GM15510 (cell line): ENCODE data around the gene IL36RN.

Source experiments
- POLR2A ChIP-seq: IDR thresholded peaks from 3 replicates; pipeline ENCODE4 v1.6.1; 2011; ENCODE audit warnings: borderline replicate concordance; ENCODE audit not compliant: insufficient read length; ENCODE audit errors: extremely low read depth

IL36RN gene

GRCh38 chr2:113078350-113078839 is 19.4 kb downstream of the IL36RN start:
- no peak for TF ChIP-seq POLR2A

- no peak for TF ChIP-seq POLR2A
Observed at GRCh38 chr2:113079131-113079530, 20.1 kb downstream of the IL36RN start.

GRCh38 chr2:113080134-113080533 is 21.1 kb downstream of the IL36RN start:
- no peak for TF ChIP-seq POLR2A

GRCh38 chr2:113081488-113082210 is 22.7 kb downstream of the IL36RN start:
- TF ChIP-seq POLR2A: no peak

- TF ChIP-seq POLR2A: no peak
Observed at GRCh38 chr2:113083296-113083695, 24.3 kb downstream of the IL36RN start.

GRCh38 chr2:113084249-113085000 is 25.4 kb downstream of the IL36RN start:
- TF ChIP-seq POLR2A: no peak

- no peak for TF ChIP-seq POLR2A
Observed at GRCh38 chr2:113085542-113085941, 26.5 kb downstream of the IL36RN start.

GRCh38 chr2:113088213-113088992 is 29.4 kb downstream of the IL36RN start:
- TF ChIP-seq POLR2A: no peak

- no peak for TF ChIP-seq POLR2A
Observed at GRCh38 chr2:113089916-113090315, 30.9 kb downstream of the IL36RN start.

GRCh38 chr2:113091231-113091896 is 32.4 kb downstream of the IL36RN start:
- TF ChIP-seq POLR2A: no peak

GRCh38 chr2:113092864-113093612 is 34.0 kb downstream of the IL36RN start:
- TF ChIP-seq POLR2A: no peak

- TF ChIP-seq POLR2A: no peak
Observed at GRCh38 chr2:113093613-113093977, 34.6 kb downstream of the IL36RN start.

GRCh38 chr2:113098041-113098440 is 39.0 kb downstream of the IL36RN start:
- no peak for TF ChIP-seq POLR2A

GRCh38 chr2:113098532-113098931 is 39.5 kb downstream of the IL36RN start:
- no peak for TF ChIP-seq POLR2A

- no peak for TF ChIP-seq POLR2A
Observed at GRCh38 chr2:113102133-113102532, 43.1 kb downstream of the IL36RN start.

GRCh38 chr2:113103277-113103676 is 44.3 kb downstream of the IL36RN start:
- no peak for TF ChIP-seq POLR2A
